Skeletal muscle cell (primary cell): ENCODE measurements around the gene DCAF10.
"Not testable (repeated sequence)": the region's sequence is repeated elsewhere in the genome, so short reads cannot be mapped to it uniquely, and the experiment has no call there.

ENCODE experiments used
- DNase-seq: peaks from one replicate; pipeline ENCODE4 v3.0.0-alpha.2; 2010; ENCODE audit warnings: low read depth
- H3K4me3 ChIP-seq: 2 replicates; pipeline ENCODE4 v1.5.1; 2011; ENCODE audit warnings: low read depth, mild to moderate bottlenecking, control low read depth, low read length, moderate library complexity

The DCAF10 gene

DNA sequence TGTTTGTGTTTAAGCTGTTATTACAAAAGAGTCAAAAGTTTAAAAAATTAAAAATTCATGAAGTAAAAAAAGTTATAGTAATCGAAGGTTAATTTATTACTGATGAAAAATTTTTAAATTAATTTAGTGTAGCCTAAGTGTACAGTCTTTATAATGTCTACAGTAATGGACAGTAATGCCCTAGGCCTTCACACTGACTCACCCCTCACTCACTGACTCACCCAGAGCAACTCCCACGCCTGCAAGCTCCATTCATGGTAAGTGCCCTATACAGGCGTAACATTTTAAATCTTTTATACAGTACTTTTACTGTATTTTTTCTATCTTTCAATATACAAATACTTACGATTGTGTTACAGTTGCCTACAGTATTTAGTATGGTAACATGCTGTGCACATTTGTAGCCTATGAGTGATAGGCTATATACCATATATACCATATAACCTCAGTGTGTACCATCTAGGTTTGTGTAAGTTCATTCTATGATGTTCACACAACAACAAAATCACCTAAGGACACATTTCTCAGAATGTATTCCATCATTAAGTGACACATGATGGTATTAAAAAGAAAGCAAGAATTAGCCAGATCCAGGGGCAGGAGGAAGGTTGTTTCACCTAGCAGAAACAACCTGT lies 40.1 kb downstream of the DCAF10 start:
- H3K4me3 ChIP-seq = no peak overlapping the region
- DNase-seq = peak; percentile 44

DNA sequence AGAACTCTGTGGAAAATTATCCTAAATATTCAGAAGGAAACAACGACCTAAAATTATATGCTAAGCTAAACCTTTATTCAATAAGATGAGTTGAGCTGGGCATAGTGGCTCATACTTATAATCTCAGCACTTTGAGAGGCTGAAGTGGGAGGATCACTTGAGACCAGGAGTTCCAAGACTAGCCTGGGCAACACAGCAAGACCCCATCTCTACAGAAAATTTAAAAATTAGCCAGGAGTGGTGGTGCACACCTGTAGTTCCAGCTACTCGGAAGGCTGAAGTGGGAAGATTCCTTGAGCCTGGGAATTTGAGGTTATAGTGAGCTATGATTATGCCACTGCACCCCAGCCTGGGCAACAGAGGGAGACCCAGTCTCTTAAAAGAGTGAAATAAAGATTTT lies 51.6 kb downstream of the DCAF10 start:
- DNase-seq = no peak

DNA sequence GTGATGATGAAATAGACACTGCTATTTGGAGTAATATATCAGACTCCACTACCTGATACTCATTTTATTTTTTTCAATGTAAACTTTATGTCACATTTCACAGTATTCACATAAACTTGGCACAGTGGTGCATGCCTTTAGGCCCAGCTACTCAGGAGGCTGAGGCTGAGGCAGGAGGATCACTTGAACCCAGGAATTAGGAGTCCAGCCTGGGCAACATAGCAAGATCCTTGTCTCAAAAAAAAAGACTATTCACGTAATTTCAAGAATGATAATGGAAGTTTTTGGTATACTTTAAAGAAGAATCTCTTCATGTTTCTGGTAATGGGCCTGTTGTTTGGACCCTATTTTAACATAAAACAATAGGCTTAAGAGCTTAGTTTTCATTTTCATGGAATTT lies 56.0 kb downstream of the DCAF10 start:
- no peak overlapping the region for H3K4me3 ChIP-seq
- no peak for DNase-seq

More for the DNA sequence above, 51.6 kb downstream of the DCAF10 start:
- H3K4me3 ChIP-seq = no peak overlapping the region

DNA sequence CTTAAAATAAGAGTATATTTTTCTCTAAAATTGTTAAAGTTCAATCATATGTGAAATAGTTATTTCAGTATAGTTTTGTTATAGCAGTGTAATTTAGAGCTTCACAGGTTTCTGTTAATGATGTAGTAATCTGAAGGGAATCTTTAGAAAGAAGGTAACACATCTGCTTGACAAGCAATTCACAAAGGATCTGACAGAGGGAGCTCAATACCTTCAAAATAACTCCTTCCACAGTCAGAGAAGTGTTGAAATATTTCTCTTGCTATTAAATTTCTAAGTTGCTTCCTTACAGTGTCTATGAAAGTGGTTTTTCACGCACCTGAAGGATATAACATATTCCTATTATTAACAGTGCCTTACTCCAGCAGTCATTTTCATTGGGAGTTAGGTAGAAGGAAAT lies 58.4 kb downstream of the DCAF10 start:
- H3K4me3 ChIP-seq = no peak overlapping the region
- DNase-seq = no peak

DNA sequence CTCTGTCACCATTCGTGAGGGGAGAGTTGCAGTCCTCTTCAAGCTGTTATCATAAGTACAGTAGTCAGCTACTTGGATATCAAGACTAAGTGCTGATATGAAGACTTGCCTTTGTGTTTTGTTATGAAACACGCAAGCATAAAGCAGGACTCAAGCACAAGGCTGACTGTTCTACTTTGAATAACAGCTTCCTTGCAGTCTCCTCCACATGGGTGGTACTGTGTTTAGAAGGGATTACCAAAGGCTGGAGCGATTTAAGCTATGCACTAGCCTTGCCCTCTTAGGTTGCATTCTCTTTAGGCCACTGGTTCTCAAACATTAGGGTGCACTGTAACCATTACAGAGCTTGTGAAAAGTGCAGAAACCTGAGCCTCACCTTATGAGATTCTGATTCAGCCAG lies 61.9 kb downstream of the DCAF10 start:
- H3K4me3 ChIP-seq = no peak overlapping the region
- DNase-seq = no peak

DNA sequence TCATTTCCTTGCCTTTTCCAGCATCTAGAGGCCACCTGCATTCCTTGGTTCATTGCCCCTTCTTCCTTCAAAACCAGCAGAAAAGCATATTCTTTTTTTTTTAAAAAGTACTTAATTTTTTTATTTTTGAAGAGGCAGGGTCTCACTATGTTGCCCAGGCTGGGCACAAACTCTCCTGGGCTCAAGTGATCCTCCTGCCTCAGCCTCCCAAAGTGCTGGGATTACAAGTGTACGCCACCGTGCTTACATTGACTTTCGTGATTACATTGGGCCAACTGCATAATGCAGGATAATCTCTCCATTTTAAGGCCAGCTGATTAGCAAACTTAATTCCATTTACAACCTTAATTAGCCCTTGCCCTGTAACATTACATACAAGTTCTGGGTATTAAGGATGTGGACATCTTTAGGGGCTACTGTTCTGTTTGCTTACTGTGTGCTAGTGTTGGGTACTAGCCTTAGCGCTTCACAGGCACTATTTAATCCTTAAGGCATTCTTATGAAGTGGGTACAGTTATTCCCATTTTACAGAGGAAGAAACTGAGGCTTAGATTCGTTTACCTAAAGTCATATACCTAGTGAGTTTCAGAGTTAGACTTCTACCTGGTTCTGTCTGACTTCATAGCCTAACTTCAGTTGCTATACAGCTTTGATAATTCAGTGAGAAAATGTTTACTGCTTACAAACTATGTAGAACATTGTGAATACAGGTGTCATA lies 69.6 kb downstream of the DCAF10 start:
- no peak overlapping the region for H3K4me3 ChIP-seq
- DNase-seq = no peak

DNA sequence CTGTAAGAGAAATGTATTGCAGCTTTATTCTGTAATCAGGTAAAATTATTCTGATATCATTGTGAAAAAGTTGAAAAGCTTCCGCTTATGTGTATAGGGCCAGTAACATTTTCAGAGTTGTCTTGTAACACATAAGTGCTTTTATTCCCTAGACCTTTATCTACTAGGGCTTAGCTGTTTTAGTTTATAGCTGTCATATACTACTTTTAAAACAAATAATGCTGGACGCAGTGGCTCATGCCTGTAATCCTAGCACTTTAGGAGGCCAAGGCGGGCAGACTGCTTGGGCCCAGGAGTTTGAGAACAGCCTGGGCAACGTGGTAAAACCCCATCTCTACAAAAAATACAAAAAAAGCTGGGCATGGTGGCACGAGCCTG lies 70.2 kb downstream of the DCAF10 start:
- no peak for DNase-seq
- H3K4me3 ChIP-seq = no peak overlapping the region

DNA sequence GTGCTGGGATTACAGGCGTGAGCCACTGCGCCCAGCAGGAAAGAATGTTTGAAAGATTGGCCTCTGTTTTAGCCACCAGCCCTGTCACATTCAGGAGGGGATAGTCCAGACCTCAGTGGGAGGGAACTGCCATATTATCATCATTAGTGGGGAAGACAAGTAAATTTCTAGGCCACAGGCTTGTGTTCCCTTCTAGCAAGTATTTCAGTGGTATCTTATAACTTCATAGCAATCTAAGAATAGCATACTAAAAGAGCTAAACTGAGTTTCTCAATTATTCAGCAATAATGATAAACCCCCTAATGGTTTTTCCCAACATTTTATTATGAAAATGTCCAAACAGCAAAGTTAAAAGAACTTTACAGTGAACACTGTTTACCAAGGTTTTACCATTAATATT lies 73.4 kb downstream of the DCAF10 start:
- no peak overlapping the region for H3K4me3 ChIP-seq
- no peak for DNase-seq

DNA sequence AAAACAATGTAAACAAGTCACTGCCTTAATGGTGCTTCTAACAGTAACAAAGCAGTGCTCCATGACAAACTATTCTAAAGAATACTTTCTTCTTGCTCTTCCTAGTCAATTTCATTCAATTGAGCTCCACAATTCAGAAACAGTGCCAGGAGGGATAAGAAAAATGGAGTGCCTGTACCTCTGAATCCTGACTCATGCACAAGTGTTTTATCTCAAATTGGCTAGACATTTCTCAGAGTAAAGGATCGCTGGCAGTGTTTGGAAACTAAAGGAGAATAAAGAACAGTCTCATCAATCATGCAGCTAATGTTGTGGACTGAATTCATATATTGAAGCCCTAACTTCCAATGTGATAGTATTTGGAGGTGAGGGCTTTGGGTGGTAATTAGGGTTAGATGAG lies 75.8 kb downstream of the DCAF10 start:
- no peak overlapping the region for H3K4me3 ChIP-seq
- no peak for DNase-seq

DNA sequence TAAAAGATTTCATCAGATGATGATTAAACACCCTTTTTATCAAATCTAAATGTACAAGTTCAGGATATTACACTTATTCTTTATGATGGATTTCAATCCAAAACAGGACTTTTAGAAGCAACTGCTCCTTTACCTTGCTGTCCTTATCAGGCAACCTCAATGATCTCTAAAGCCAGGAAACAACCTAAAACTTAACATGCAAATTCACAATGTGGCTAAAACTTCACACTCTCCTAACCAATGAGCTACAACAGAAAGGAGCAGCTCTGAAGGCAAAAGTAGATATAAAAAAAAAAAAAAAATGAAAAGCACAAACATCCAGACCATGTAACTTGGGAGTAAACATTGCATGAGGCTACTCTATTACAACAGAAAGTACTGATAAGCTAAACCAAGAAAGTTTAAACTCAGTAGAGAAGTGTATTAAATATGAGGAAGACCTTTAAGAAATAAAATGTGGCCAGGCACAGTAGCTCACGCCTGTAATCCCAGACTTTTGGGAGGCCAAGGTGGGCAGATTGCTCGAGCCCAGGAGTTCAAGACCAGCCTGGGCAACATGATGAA lies 80.4 kb downstream of the DCAF10 start:
- H3K4me3 ChIP-seq = no peak overlapping the region
- no peak for DNase-seq

DNA sequence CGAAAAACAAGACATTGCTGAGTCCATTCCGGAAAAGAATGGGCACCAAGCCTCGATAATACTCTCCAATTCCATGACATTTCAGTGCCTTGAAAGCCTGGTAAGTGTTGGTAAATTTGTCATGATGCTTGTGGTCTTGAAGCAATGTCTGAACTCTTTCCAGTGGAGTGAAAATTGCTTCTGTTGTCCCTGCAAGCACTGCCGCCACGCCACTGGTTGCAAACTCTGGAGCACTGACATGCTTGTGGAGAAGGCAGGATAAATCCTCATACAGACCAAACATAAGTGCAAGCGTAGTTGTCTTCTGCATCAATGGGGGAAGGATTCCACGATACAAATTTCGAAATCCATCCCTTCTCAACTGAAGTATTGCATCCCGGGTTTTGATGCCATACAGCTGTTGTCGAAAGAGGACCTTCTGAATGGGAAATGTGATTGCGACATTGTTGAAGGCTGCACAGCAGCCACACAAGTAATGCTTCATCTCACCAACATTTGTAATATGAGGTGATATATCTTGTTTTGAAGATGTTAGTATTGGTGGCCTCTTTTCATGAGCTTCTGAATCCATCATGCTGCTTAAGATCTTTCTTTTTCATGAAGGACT lies 87.5 kb downstream of the DCAF10 start:
- not testable (repeated sequence) for DNase-seq, H3K4me3 ChIP-seq

DNA sequence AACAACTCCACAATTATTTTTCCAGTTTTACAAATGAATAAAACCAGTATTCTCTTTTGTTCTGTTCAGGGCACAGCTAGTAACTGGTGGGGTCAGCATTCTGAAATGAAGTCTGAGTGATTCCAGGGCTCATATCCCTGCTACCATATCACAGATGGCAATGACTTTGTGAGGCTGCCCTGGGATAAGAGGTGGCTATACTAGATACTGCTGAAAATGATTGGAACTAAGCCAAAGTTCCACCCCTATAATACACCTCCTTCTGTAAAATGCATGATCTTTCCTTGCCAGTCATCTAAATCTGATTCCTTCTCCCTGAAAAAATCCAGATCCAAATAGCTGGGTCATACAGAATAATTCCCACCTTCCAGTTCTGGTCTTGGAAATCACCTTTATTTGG lies 88.9 kb downstream of the DCAF10 start:
- DNase-seq = no peak
- no peak overlapping the region for H3K4me3 ChIP-seq

DNA sequence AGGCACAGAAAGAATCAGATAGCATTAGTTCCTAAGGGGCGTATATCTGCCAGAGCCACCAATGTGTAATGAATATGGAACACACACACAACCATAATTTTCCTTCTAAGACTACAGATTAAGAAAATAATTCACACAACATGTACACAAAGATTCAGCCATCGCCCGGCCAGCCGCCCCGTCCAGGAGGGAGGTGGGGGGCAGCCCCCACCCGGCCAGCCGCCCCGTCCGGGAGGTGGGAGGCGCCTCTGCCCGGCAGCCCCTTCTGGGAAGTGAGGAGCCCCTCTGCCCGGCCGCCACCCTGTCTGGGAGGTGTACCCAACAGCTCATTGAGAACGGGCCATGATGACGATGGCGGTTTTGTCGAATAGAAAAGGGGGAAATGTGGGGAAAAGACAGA lies 90.4 kb downstream of the DCAF10 start:
- DNase-seq, H3K4me3 ChIP-seq: not testable (repeated sequence)

DNA sequence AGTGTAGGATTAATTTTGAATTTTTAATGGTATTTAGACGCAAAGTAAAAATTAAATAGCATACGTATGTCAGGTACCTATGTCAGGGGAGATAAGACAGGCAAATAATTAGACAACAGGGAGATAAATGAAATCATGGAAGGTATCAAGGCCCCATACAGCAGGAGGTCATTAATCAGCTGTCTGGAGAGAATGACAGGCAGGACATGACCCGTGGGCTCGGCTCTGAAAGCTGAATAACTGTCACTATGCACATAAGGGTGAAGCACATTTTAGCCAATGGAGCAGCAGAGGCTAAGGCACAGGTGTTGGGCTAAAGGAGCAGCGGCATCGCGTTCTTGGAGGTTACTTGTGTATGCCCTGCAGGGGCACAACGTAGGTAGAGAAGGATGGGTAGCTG lies 91.5 kb downstream of the DCAF10 start:
- DNase-seq = no peak

DNA sequence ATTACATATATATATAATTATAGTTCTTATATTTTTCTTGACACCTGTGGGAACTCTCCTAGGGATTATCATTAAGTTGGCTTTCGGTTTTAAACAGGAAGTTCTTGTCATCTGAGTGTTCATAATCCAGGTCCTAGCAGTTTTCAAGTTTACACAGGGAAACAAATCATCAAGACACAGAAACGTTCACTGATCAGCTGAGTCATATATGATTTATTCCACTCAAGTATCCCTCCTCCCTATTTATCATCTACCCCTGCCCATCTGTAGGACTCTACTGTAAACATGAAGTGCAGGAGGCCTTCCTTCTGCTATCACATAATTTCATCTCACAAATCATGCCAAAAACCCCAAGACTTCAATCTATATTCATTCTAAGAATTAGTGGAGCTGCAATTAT lies 97.1 kb downstream of the DCAF10 start:
- no peak for DNase-seq
- no peak overlapping the region for H3K4me3 ChIP-seq

More for the DNA sequence above, 91.5 kb downstream of the DCAF10 start:
- H3K4me3 ChIP-seq = no peak overlapping the region

DNA sequence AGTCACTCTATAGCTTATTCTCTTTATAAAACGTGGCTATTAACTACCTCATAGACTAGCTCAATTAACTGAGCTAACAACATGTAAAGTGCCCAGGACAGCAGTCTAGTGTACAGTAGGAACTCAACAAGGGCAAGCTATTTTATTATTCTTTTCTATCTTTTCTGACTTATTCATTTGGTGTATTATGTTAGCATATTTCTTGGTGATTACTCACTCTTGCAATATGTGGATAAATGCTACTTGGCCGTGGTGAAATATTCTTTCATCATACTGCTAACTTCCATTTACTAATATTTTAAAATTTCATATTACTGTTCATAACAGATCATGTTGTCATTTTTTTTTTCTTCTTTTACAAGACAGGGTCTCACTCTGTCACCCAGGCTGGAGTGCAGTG lies 98.4 kb downstream of the DCAF10 start:
- H3K4me3 ChIP-seq = no peak overlapping the region
- no peak for DNase-seq

DNA sequence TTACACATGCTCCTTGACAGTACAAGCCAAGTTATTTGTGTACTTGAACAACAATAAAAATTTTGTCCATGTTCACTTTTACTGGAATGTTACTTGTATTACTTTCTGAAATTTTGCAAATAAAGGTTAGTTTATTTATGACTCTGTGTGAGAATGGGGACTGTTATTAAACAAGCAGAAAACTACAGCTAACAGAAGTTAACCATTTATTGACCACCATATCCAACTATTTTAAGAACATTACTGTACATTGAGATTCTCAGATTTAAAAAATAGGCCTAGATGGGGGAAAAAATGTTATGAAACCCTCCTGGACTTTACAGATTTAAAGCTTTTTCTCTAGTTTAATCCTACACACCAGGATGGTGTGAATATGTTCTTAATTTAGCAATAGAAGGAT lies 101.5 kb downstream of the DCAF10 start:
- no peak overlapping the region for H3K4me3 ChIP-seq
- no peak for DNase-seq

DNA sequence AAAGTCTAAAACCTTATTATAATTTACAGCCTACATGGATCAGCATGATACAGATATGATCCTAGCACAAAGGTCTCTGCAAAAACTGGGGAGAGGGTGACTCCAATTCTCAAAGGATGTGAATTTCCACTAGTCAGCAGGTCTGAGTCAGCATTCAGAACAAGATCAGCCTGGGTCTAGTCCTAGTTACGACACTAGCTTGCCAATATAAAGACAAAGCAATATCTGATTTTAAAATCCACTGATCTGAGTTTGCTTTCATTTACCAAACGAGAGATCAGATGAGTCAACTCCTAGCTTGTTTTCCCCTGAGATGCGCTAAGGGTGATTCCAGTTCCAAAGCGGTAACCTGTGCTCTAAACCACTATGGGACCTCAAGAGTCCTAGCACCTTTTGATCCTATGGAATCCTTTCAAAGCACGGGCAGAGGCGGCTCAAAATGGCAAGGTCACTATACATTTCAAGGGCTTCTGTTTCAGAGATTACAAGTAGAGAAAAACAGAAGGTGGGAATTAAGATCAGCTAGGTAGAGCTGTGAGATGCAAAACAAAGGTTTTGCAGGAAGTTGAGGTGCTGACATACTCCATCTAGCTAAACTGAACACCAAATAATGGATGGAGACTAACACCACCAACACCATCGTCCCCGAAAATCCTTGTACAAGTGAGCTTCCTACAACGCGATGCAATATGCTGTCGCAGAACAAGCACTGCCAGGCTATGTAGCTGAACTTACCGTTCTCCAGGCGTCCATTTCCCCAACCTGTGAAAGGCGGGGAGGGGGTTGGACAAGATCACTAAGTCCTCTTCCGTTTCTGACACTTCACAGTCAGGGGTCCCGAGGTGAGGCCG lies 102.4 kb downstream of the DCAF10 start:
- peak overlapping the region; percentile 65 for H3K4me3 ChIP-seq
- DNase-seq = no peak

DNA sequence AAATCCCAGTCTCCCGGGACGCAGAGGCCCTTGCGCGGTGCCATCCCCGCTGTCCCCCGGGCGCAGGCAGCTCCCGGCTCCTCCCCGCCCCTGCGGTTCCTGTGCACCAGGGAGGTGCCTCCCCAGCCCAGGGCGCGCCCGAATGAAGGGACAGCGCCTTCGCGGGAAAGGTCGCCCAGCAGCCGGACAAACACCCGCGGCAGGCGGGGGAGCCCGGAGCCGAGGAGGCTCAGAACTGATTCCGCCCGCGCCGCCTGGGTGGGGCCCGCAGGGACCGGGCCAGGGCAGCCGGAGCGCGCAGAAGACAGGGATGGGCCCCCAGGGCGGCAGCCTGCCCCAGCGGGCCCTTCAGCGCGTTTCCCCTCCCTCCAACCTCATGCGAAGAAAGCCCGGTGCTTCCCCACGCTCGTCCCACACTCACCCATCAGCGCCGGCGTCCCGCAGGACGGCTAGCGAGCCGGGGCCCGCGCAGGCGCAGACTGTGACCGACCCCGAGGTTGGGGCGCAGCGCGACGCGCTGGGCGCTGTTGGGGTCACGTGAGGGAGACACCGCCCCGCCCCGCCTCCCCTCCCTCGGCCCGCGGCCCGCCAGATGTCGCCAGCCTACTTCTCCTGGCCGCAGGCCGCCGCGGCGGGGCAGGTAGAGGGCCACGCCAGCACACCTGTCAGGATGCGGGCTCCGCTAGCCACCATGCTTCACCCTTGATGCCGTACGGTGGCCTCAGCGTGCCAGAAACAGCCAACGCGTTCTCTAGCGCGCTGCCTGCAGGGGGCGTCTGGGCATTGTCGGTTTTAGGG lies 103.2 kb downstream of the DCAF10 start, which contains the start of gene SLC25A51:
Gene SLC25A51, minus strand, starts transcription at position 481 of the 798 bp plus-strand sequence. CDS start 15,577 bp downstream, outside the sequence.
- H3K4me3 ChIP-seq = peak within 1 kb of the TSS; percentile 65
- DNase-seq = peak; percentile 71
